ENCODE data around the gene MRAS.
"Not testable (repeated sequence)": the region's sequence is repeated elsewhere in the genome, so short reads cannot be mapped to it uniquely, and the experiment has no call there.

The MRAS gene

GRCh38 chr3:138394686-138395085 is 46.3 kb downstream of the MRAS start:
- DNase-seq = no peak

GRCh38 chr3:138395865-138396751 is 47.7 kb downstream of the MRAS start:
- no peak for DNase-seq

GRCh38 chr3:138396752-138397410 is 48.5 kb downstream of the MRAS start:
- DNase-seq = no peak

GRCh38 chr3:138397983-138398382 is 49.6 kb downstream of the MRAS start:
- no peak for DNase-seq

GRCh38 chr3:138398791-138399575 is 50.6 kb downstream of the MRAS start:
- DNase-seq = peak; percentile 49

GRCh38 chr3:138399766-138400165 is 51.4 kb downstream of the MRAS start:
- peak; percentile 35 for DNase-seq

GRCh38 chr3:138400651-138401070 is 52.3 kb downstream of the MRAS start:
- DNase-seq = no peak

- DNase-seq = no peak
These were observed 53.5 kb downstream of the MRAS start for GRCh38 chr3:138401834-138402233.

- DNase-seq = no peak
These were observed 55.7 kb downstream of the MRAS start for GRCh38 chr3:138404121-138404520.

- no peak for DNase-seq
These were observed 56.6 kb downstream of the MRAS start for GRCh38 chr3:138405001-138405400.

GRCh38 chr3:138405486-138405885 is 57.1 kb downstream of the MRAS start:
- DNase-seq = no peak

GRCh38 chr3:138406606-138407005 is 58.2 kb downstream of the MRAS start:
- no peak for DNase-seq

GRCh38 chr3:138407236-138407907 is 59.0 kb downstream of the MRAS start:
- no peak for DNase-seq

- DNase-seq = no peak
These were observed 60.6 kb downstream of the MRAS start for GRCh38 chr3:138408751-138409570.

- DNase-seq = no peak
These were observed 64.6 kb downstream of the MRAS start for GRCh38 chr3:138412821-138413551.

GRCh38 chr3:138416236-138416635 is 67.9 kb downstream of the MRAS start:
- not testable (repeated sequence) for DNase-seq

GRCh38 chr3:138417559-138417982 is 69.2 kb downstream of the MRAS start:
- peak; percentile 90 for DNase-seq

GRCh38 chr3:138418601-138419206 is 70.3 kb downstream of the MRAS start:
- peak; percentile 79 for DNase-seq

- DNase-seq = no peak
These were observed 74.9 kb downstream of the MRAS start for GRCh38 chr3:138423316-138423715.

GRCh38 chr3:138424323-138424722 is 75.9 kb downstream of the MRAS start:
- no peak for DNase-seq

GRCh38 chr3:138426211-138426610 is 77.8 kb downstream of the MRAS start:
- DNase-seq = peak; percentile 41
